HepG2 (cell line): ENCODE measurements around the gene LRP10. TPM values are rescaled to one million over a fixed set of nuclear protein-coding genes. Genes with fewer than 3 reads are reported as not detected.

Source experiments
- CBFB ChIP-seq: sonication (generic); formaldehyde crosslinking; IDR thresholded peaks from 2 replicates; pipeline ENCODE4 v1.4.0; 2020; ENCODE audit warnings: missing genetic modification reagents
- CEBPB ChIP-seq: IDR thresholded peaks from 2 replicates; pipeline ENCODE4 v1.6.1; 2011; ENCODE audit warnings: low read depth, low read length, improper control_type of control experiment, borderline replicate concordance
- DMAP1 ChIP-seq: IDR thresholded peaks from 2 replicates; pipeline ENCODE4 v1.6.1; 2016
- KDM1A ChIP-seq: IDR thresholded peaks from 2 replicates; pipeline ENCODE4 v1.6.1; 2016; ENCODE audit warnings: missing compliant biosample characterization
- KDM2A ChIP-seq: sonication (generic); formaldehyde crosslinking; IDR thresholded peaks from 2 replicates; pipeline ENCODE4 v1.4.0; 2020; ENCODE audit warnings: low read depth, missing genetic modification reagents, borderline replicate concordance
- MXD4 ChIP-seq: IDR thresholded peaks from 2 replicates; pipeline ENCODE4 v1.6.1; 2016; ENCODE audit warnings: mild to moderate bottlenecking, missing biosample characterization, missing genetic modification reagents
- NFE2 ChIP-seq: sonication (generic); formaldehyde crosslinking; IDR thresholded peaks from 2 replicates; pipeline ENCODE4 v1.4.0; 2020; ENCODE audit warnings: missing genetic modification reagents
- REPIN1 ChIP-seq: sonication (generic); formaldehyde crosslinking; IDR thresholded peaks from 2 replicates; pipeline ENCODE4 v1.8.0; 2022; ENCODE audit warnings: missing genetic modification reagents, low read depth, mild to moderate bottlenecking, borderline replicate concordance
- SIX4 ChIP-seq: sonication (generic); formaldehyde crosslinking; IDR thresholded peaks from 2 replicates; pipeline ENCODE4 v1.4.0; 2020; ENCODE audit warnings: missing genetic modification reagents
- SP1 ChIP-seq, 2 experiments: fragments of 450-650 bp in 1 of 2; sonication (generic) in 1 of 2; formaldehyde crosslinking in 1 of 2; IDR thresholded peaks; 2 replicates each; pipeline versions ENCODE4 v1.4.0 to v1.6.1; 2016 to 2020; ENCODE audit warnings: missing genetic modification reagents in 1 of 2
- STAG1 ChIP-seq: sonication (generic); formaldehyde crosslinking; IDR thresholded peaks from 2 replicates; pipeline ENCODE4 v1.4.0; 2020; ENCODE audit warnings: missing genetic modification reagents
- STAT5B ChIP-seq: sonication (generic); formaldehyde crosslinking; IDR thresholded peaks from 2 replicates; pipeline ENCODE4 v1.4.0; 2020; ENCODE audit warnings: missing genetic modification reagents
- TBX2 ChIP-seq: sonication (generic); formaldehyde crosslinking; IDR thresholded peaks from 2 replicates; pipeline ENCODE4 v1.5.0; 2020; ENCODE audit warnings: missing genetic modification reagents, mild to moderate bottlenecking, borderline replicate concordance
- ZFP1 ChIP-seq: IDR thresholded peaks from 2 replicates; pipeline ENCODE4 v1.6.1; 2016
- ZMAT3 ChIP-seq: sonication (generic); formaldehyde crosslinking; conservative IDR thresholded peaks from 2 replicates; pipeline ENCODE4 v1.7.0; 2021; ENCODE audit warnings: missing genetic modification reagents
- ZNF501 ChIP-seq: sonication (generic); formaldehyde crosslinking; IDR thresholded peaks from 2 replicates; pipeline ENCODE4 v1.5.1; 2020; ENCODE audit warnings: mild to moderate bottlenecking, moderate library complexity, missing genetic modification reagents
- ZNF549 ChIP-seq: sonication (generic); formaldehyde crosslinking; IDR thresholded peaks from 2 replicates; pipeline ENCODE4 v1.5.0; 2020; ENCODE audit warnings: missing genetic modification reagents
- ZNF550 ChIP-seq: sonication (generic); formaldehyde crosslinking; IDR thresholded peaks from 2 replicates; pipeline ENCODE4 v1.4.0; 2020; ENCODE audit warnings: mild to moderate bottlenecking, missing genetic modification reagents, borderline replicate concordance
- ZNF792 ChIP-seq: IDR thresholded peaks from 2 replicates; pipeline ENCODE4 v1.6.1; 2016
- ZSCAN20 ChIP-seq: sonication (generic); formaldehyde crosslinking; IDR thresholded peaks from 2 replicates; pipeline ENCODE4 v1.4.0; 2020; ENCODE audit warnings: missing genetic modification reagents, mild to moderate bottlenecking, borderline replicate concordance
- polyA plus RNA-seq, 8 experiments: library from polyadenylated mRNA; depleted of rRNA in 3 of 8; stranded (reverse) in 7 of 8; unstranded in 1 of 8; fragments of >200 nt; fragmentation: Illumina TruSeq in 4 of 8; extraction: Trizol in 4 of 8; gene quantifications; 2 replicates each; pipeline versions ENCODE4 v1.2.1 to v1.2.3, GENCODE V29; 2011 to 2016; ENCODE audit warnings: low read depth in 4 of 8, missing spikeins in 1 of 8, mixed read lengths in 1 of 8; ENCODE audit not compliant: insufficient read depth in 1 of 8
- total RNA-seq, 5 experiments: library from RNA; depleted of rRNA; stranded (reverse); fragments of >200 nt; fragmentation: Illumina TruSeq; extraction: Trizol; gene quantifications; 2 replicates each; pipeline ENCODE4 v1.2.3, GENCODE V29; 2016; ENCODE audit warnings: low read depth in 1 of 5
- TF ChIP-seq, protein P1 (sequence below): sonication (generic); formaldehyde crosslinking; IDR thresholded peaks from 2 replicates; pipeline ENCODE4 v1.5.1; 2020; ENCODE audit warnings: mild to moderate bottlenecking, missing genetic modification reagents
- TF ChIP-seq, protein P2 (sequence below): sonication (generic); formaldehyde crosslinking; IDR thresholded peaks from 2 replicates; pipeline ENCODE4 v1.8.0; 2022; ENCODE audit warnings: low read depth, missing genetic modification reagents
- TF ChIP-seq, protein P3 (sequence below): sonication (generic); formaldehyde crosslinking; IDR thresholded peaks from 2 replicates; pipeline ENCODE4 v1.4.0; 2020; ENCODE audit warnings: missing genetic modification reagents, borderline replicate concordance

Gene LRP10
- total and polyA plus RNA-seq, 2 of the 13 experiments (the other 11 are each of a cell fraction or from before 2014, with no cell fraction given) = 16.9 to 45.2 TPM

DNA sequence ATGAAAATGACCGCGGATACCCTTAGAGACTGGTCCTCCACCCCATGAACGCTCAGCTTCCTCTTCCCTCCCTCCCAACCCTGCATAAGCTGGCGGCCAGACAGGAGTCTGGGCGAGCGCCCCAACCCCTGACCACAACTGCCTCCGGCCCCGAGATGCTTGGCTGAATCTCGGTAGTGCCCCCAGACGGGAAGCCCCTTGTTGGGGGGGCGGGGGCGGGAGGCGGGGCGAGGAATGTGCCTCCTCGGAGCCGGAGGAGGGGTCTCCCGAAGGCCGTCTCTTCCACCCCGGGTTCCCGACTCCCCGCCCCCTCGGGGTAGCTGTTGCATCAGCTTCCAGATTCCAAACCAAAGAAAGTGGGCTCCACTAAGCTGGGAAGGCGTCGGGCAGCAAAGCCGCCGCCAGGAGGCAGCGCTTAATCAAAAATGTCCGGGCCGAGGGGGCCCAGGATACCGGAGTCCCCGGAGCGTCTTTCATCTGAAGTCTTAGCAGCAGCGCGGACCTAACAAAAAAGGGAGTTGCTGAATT lies 48.9 kb upstream of the LRP10 start (continued):
- TF ChIP-seq SP1 (IDR thresholded peaks at IDR 0.05) = no peak
- peak; percentile 43; the same call in 1 of the 2 replicates for TF ChIP-seq SP1 (CRISPR knock-in tag; IDR thresholded peaks at IDR 0.05)
- TF ChIP-seq KDM2A (CRISPR knock-in tag) = peak; percentile 96
- no peak for TF ChIP-seq TBX2 (CRISPR knock-in tag)
- 0 out of 2 replicates have a peak, but pooled peaks have one; percentile 13 for TF ChIP-seq ZNF549 (CRISPR knock-in tag)
- no peak for TF ChIP-seq REPIN1 (CRISPR knock-in tag)
- TF ChIP-seq, protein P1, sequence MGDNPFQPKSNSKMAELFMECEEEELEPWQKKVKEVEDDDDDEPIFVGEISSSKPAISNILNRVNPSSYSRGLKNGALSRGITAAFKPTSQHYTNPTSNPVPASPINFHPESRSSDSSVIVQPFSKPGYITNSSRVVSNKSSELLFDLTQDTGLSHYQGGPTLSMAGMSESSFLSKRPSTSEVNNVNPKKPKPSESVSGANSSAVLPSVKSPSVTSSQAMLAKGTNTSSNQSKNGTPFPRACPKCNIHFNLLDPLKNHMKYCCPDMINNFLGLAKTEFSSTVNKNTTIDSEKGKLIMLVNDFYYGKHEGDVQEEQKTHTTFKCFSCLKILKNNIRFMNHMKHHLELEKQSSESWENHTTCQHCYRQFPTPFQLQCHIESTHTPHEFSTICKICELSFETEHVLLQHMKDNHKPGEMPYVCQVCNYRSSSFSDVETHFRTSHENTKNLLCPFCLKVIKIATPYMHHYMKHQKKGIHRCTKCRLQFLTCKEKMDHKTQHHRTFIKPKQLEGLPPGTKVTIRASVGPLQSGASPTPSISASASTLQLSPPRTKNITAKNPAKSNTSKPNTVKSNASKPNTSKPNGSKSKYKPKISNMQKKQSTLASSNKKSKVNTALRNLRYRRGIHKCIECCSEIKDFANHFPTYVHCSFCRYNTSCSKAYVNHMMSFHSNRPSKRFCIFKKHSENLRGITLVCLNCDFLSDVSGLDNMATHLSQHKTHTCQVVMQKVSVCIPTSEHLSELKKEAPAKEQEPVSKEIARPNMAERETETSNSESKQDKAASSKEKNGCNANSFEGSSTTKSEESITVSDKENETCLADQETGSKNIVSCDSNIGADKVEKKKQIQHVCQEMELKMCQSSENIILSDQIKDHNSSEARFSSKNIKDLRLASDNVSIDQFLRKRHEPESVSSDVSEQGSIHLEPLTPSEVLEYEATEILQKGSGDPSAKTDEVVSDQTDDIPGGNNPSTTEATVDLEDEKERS = peak; percentile 77
- TF ChIP-seq STAT5B (CRISPR knock-in tag) = 0 out of 2 replicates have a peak, but pooled peaks have one; percentile 13
- peak; percentile 38; the same call in 1 of the 2 replicates for TF ChIP-seq DMAP1 (CRISPR knock-in tag)
- TF ChIP-seq STAG1 = peak; percentile 92
- 0 out of 2 replicates have a peak, but pooled peaks have one; percentile 67 for TF ChIP-seq ZMAT3 (CRISPR knock-in tag)
- 0 out of 2 replicates have a peak, but pooled peaks have one; percentile 59 for TF ChIP-seq ZFP1 (CRISPR knock-in tag)
- no peak; the same call in 1 of the 2 replicates for TF ChIP-seq KDM1A (CRISPR knock-in tag)
- peak; percentile 70; the same call in 1 of the 2 replicates for TF ChIP-seq CBFB (CRISPR knock-in tag)
- TF ChIP-seq ZSCAN20 (CRISPR knock-in tag) = peak; percentile 58; the same call in 1 of the 2 replicates
- TF ChIP-seq ZNF501 (CRISPR knock-in tag) = peak; percentile 59; the same call in 1 of the 2 replicates
- peak; percentile 82; the same call in 1 of the 2 replicates for TF ChIP-seq CEBPB
- TF ChIP-seq, protein P2, sequence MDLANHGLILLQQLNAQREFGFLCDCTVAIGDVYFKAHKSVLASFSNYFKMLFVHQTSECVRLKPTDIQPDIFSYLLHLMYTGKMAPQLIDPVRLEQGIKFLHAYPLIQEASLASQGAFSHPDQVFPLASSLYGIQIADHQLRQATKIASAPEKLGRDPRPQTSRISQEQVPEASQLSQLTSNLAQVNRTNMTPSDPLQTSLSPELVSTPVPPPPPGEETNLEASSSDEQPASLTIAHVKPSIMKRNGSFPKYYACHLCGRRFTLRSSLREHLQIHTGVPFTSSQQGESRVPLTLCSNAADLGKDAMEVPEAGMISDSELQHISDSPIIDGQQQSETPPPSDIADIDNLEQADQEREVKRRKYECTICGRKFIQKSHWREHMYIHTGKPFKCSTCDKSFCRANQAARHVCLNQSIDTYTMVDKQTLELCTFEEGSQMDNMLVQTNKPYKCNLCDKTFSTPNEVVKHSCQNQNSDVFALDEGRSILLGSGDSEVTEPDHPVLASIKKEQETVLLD (CRISPR knock-in tag) = no peak
- no peak for TF ChIP-seq NFE2 (CRISPR knock-in tag)
- peak; percentile 36; the same call in 1 of the 2 replicates for TF ChIP-seq ZNF792 (CRISPR knock-in tag)
- TF ChIP-seq, protein P3, sequence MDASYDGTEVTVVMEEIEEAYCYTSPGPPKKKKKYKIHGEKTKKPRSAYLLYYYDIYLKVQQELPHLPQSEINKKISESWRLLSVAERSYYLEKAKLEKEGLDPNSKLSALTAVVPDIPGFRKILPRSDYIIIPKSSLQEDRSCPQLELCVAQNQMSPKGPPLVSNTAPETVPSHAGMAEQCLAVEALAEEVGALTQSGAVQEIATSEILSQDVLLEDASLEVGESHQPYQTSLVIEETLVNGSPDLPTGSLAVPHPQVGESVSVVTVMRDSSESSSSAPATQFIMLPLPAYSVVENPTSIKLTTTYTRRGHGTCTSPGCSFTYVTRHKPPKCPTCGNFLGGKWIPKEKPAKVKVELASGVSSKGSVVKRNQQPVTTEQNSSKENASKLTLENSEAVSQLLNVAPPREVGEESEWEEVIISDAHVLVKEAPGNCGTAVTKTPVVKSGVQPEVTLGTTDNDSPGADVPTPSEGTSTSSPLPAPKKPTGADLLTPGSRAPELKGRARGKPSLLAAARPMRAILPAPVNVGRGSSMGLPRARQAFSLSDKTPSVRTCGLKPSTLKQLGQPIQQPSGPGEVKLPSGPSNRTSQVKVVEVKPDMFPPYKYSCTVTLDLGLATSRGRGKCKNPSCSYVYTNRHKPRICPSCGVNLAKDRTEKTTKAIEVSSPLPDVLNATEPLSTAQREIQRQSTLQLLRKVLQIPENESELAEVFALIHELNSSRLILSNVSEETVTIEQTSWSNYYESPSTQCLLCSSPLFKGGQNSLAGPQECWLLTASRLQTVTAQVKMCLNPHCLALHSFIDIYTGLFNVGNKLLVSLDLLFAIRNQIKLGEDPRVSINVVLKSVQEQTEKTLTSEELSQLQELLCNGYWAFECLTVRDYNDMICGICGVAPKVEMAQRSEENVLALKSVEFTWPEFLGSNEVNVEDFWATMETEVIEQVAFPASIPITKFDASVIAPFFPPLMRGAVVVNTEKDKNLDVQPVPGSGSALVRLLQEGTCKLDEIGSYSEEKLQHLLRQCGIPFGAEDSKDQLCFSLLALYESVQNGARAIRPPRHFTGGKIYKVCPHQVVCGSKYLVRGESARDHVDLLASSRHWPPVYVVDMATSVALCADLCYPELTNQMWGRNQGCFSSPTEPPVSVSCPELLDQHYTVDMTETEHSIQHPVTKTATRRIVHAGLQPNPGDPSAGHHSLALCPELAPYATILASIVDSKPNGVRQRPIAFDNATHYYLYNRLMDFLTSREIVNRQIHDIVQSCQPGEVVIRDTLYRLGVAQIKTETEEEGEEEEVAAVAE (CRISPR knock-in tag) = peak; percentile 58; the same call in 1 of the 2 replicates
- 0 out of 2 replicates have a peak, but pooled peaks have one; percentile 62 for TF ChIP-seq MXD4 (CRISPR knock-in tag)
- 0 out of 2 replicates have a peak, but pooled peaks have one; percentile 15 for TF ChIP-seq SIX4
- TF ChIP-seq ZNF550 (CRISPR knock-in tag) = no peak
